HepG2 (cell line): ENCODE results near the gene IL17F. TPM values are rescaled to one million over a fixed set of nuclear protein-coding genes. Genes with fewer than 3 reads are reported as not detected.

Experiments used
- ARNTL ChIP-seq: sonication (generic); formaldehyde crosslinking; IDR thresholded peaks from 2 replicates; pipeline ENCODE4 v1.4.0; 2020; ENCODE audit warnings: mild to moderate bottlenecking, missing genetic modification reagents
- BCL6 ChIP-seq: IDR thresholded peaks from 2 replicates; pipeline ENCODE4 v1.6.1; 2016; ENCODE audit warnings: missing genetic modification reagents, missing compliant biosample characterization
- CEBPG ChIP-seq: IDR thresholded peaks from 2 replicates; pipeline ENCODE4 v1.6.1; 2016
- ETV6 ChIP-seq: sonication (generic); formaldehyde crosslinking; conservative IDR thresholded peaks from 2 replicates; pipeline ENCODE4 v1.4.0; 2020; ENCODE audit warnings: missing genetic modification reagents
- MIXL1 ChIP-seq: IDR thresholded peaks from 2 replicates; pipeline ENCODE4 v1.6.1; 2016
- MYNN ChIP-seq: sonication (generic); formaldehyde crosslinking; IDR thresholded peaks from 2 replicates; pipeline ENCODE4 v1.4.0; 2020; ENCODE audit warnings: mild to moderate bottlenecking, low read depth, missing genetic modification reagents
- NBN ChIP-seq: fragments of 450-650 bp; conservative IDR thresholded peaks from 2 replicates; pipeline ENCODE4 v1.6.1; 2017
- NFE2L2 ChIP-seq: fragments of 150-350 bp; IDR thresholded peaks from 2 replicates; pipeline ENCODE4 v1.6.1; 2014; ENCODE audit warnings: low read length
- NFIB ChIP-seq: sonication (generic); formaldehyde crosslinking; IDR thresholded peaks from 2 replicates; pipeline ENCODE4 v1.9.0; 2021; ENCODE audit warnings: missing genetic modification reagents, mild to moderate bottlenecking, borderline replicate concordance
- PAWR ChIP-seq: sonication (generic); formaldehyde crosslinking; IDR thresholded peaks from 2 replicates; pipeline ENCODE4 v1.4.0; 2020; ENCODE audit warnings: missing genetic modification reagents, mild to moderate bottlenecking, borderline replicate concordance
- PRDM4 ChIP-seq: sonication (generic); formaldehyde crosslinking; IDR thresholded peaks from 2 replicates; pipeline ENCODE4 v1.9.0; 2021; ENCODE audit warnings: missing genetic modification reagents, borderline replicate concordance
- RAD21 ChIP-seq: fragments of 450-650 bp; formaldehyde crosslinking; IDR thresholded peaks from 2 replicates; pipeline ENCODE4 v1.5.0; 2020; ENCODE audit warnings: mild to moderate bottlenecking
- REPIN1 ChIP-seq: sonication (generic); formaldehyde crosslinking; IDR thresholded peaks from 2 replicates; pipeline ENCODE4 v1.8.0; 2022; ENCODE audit warnings: missing genetic modification reagents, low read depth, mild to moderate bottlenecking, borderline replicate concordance
- RXRA ChIP-seq: sonication (generic); formaldehyde crosslinking; IDR thresholded peaks from 2 replicates; pipeline ENCODE4 v1.5.1; 2020; ENCODE audit warnings: missing genetic modification reagents
- SALL1 ChIP-seq: sonication (generic); formaldehyde crosslinking; IDR thresholded peaks from 2 replicates; pipeline ENCODE4 v1.8.0; 2022; ENCODE audit warnings: mild to moderate bottlenecking, missing genetic modification reagents
- SMC3 ChIP-seq: IDR thresholded peaks from 2 replicates; pipeline ENCODE4 v1.6.1; 2011; ENCODE audit warnings: low read length, improper control_type of control experiment
- SP1 ChIP-seq, 2 experiments: fragments of 450-650 bp in 1 of 2; sonication (generic) in 1 of 2; formaldehyde crosslinking in 1 of 2; IDR thresholded peaks; 2 replicates each; pipeline versions ENCODE4 v1.4.0 to v1.6.1; 2016 to 2020; ENCODE audit warnings: missing genetic modification reagents in 1 of 2
- STAT6 ChIP-seq: sonication (generic); formaldehyde crosslinking; IDR thresholded peaks from 2 replicates; pipeline ENCODE4 v1.4.0; 2020; ENCODE audit warnings: missing genetic modification reagents, mild to moderate bottlenecking, borderline replicate concordance
- TBX2 ChIP-seq: sonication (generic); formaldehyde crosslinking; IDR thresholded peaks from 2 replicates; pipeline ENCODE4 v1.5.0; 2020; ENCODE audit warnings: missing genetic modification reagents, mild to moderate bottlenecking, borderline replicate concordance
- ZNF549 ChIP-seq: sonication (generic); formaldehyde crosslinking; IDR thresholded peaks from 2 replicates; pipeline ENCODE4 v1.5.0; 2020; ENCODE audit warnings: missing genetic modification reagents
- ZSCAN22 ChIP-seq: sonication (generic); formaldehyde crosslinking; IDR thresholded peaks from 2 replicates; pipeline ENCODE4 v1.4.0; 2020; ENCODE audit warnings: mild to moderate bottlenecking, missing genetic modification reagents
- ZSCAN9 ChIP-seq: IDR thresholded peaks from 2 replicates; pipeline ENCODE4 v1.6.1; 2016; ENCODE audit warnings: borderline replicate concordance
- polyA plus RNA-seq, 8 experiments: library from polyadenylated mRNA; depleted of rRNA in 3 of 8; stranded (reverse) in 7 of 8; unstranded in 1 of 8; fragments of >200 nt; fragmentation: Illumina TruSeq in 4 of 8; extraction: Trizol in 4 of 8; gene quantifications; 2 replicates each; pipeline versions ENCODE4 v1.2.1 to v1.2.3, GENCODE V29; 2011 to 2016; ENCODE audit warnings: low read depth in 4 of 8, missing spikeins in 1 of 8, mixed read lengths in 1 of 8; ENCODE audit not compliant: insufficient read depth in 1 of 8
- total RNA-seq, 5 experiments: library from RNA; depleted of rRNA; stranded (reverse); fragments of >200 nt; fragmentation: Illumina TruSeq; extraction: Trizol; gene quantifications; 2 replicates each; pipeline ENCODE4 v1.2.3, GENCODE V29; 2016; ENCODE audit warnings: low read depth in 1 of 5
- TF ChIP-seq, protein P1 (sequence below): sonication (generic); formaldehyde crosslinking; IDR thresholded peaks from 2 replicates; pipeline ENCODE4 v1.5.1; 2020; ENCODE audit warnings: mild to moderate bottlenecking, moderate library complexity, missing genetic modification reagents

The IL17F gene
- total and polyA plus RNA-seq, 2 of the 13 experiments (the other 11 are each of a cell fraction or from before 2014, with no cell fraction given): not detected

DNA sequence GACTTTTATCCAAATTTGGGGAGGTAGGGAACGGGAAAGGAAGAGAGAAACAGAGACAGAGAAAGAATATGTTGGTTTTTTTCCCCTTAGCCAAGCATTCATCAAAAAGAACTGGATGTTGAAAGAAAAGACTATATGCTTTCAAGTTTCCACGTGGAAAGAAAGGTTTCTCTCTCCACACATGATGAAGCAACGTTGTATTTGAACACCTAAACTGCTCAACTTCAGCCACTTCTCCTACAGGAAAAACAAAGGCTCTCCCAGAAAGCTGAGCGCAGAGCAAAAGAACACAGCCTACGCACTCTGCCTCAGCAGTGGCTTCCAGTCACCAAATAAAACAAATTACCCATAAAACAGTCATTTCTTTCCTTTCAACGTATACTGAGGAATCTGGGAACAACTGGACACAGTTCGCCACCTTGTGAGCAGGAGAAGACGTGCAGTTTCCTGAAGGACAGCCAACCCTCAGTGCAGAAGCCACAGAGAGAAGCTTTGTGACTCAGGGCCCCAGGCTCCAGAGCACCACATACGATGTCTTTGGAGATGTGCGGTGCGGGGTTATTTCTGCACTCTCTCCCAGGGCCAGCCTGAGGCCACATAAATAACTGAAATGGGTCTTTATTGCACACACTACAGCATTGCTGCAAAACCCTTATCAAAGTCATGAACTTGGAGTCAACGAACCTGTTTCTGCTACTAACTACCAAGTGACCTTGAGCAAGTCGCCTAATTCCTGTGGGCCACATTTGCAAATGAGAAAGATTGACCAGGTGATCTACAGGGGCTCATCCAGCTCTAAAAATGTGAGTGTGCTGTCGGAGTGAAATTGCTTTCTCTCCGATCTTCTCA, 10.1 kb downstream of the IL17F start (continued):
- no peak for TF ChIP-seq ARNTL
- TF ChIP-seq SALL1 (CRISPR knock-in tag): peak; percentile 54
- no peak for TF ChIP-seq ZSCAN9 (CRISPR knock-in tag)
- peak; percentile 40 for TF ChIP-seq CEBPG (CRISPR knock-in tag)
- no peak for TF ChIP-seq REPIN1
- no peak for TF ChIP-seq NFE2L2
- no peak for TF ChIP-seq STAT6 (CRISPR knock-in tag)
- TF ChIP-seq ETV6: no peak
- peak; percentile 46; the same call in 1 of the 2 replicates for TF ChIP-seq TBX2
- TF ChIP-seq PRDM4 (CRISPR knock-in tag): no peak
- no peak for TF ChIP-seq MYNN (CRISPR knock-in tag)
- no peak for TF ChIP-seq ZNF549 (CRISPR knock-in tag)
- TF ChIP-seq SP1 (IDR thresholded peaks at IDR 0.05): no peak
- no peak for TF ChIP-seq SP1 (CRISPR knock-in tag; IDR thresholded peaks at IDR 0.05)
- no peak for TF ChIP-seq PAWR (CRISPR knock-in tag)
- no peak for TF ChIP-seq NFIB (CRISPR knock-in tag)
- TF ChIP-seq BCL6 (CRISPR knock-in tag): peak; percentile 38; the same call in 1 of the 2 replicates
- no peak for TF ChIP-seq MIXL1
- peak; percentile 69; the same call in 1 of the 2 replicates for TF ChIP-seq SMC3
- no peak for TF ChIP-seq NBN
- peak; percentile 70; the same call in 1 of the 2 replicates for TF ChIP-seq RAD21 (CRISPR knock-in tag)
- no peak for TF ChIP-seq ZSCAN22 (CRISPR knock-in tag)
- TF ChIP-seq, protein P1, sequence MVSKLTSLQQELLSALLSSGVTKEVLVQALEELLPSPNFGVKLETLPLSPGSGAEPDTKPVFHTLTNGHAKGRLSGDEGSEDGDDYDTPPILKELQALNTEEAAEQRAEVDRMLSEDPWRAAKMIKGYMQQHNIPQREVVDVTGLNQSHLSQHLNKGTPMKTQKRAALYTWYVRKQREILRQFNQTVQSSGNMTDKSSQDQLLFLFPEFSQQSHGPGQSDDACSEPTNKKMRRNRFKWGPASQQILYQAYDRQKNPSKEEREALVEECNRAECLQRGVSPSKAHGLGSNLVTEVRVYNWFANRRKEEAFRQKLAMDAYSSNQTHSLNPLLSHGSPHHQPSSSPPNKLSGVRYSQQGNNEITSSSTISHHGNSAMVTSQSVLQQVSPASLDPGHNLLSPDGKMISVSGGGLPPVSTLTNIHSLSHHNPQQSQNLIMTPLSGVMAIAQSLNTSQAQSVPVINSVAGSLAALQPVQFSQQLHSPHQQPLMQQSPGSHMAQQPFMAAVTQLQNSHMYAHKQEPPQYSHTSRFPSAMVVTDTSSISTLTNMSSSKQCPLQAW (CRISPR knock-in tag): no peak
- TF ChIP-seq RXRA (CRISPR knock-in tag): no peak
